Measurements from ENCODE around the gene HGS.

Gene HGS

GRCh38 chr17:81683584-81684441 is at the start of gene HGS, which contains the start of gene ARL16:
TSS of gene HGS (plus strand) at chr17:81684011. CDS start at chr17:81684067, 56 bp downstream.
TSS of gene ARL16 (minus strand) at chr17:81683797. CDS start at chr17:81683753, 44 bp downstream.
- peak; percentile 93 to 97 for DNase-seq (ENCODE audit: low spot score in 2 of 2)
- Mint-ChIP-seq H3K4me1 (peaks cover 22% of the 10 kb centered on the region), H3K27me3 (no peaks in the 10 kb centered on the region), H3K27ac (peak within 1 kb of the TSS; percentile 68), H3K36me3 (peaks cover 12% of the 10 kb centered on the region), H3K4me3 (peak within 1 kb of the TSS; percentile 94), H3K9me3 (no peaks in the 10 kb centered on the region)
- ATAC-seq (ENCODE audit: low read depth): peak; percentile 97

DNA sequence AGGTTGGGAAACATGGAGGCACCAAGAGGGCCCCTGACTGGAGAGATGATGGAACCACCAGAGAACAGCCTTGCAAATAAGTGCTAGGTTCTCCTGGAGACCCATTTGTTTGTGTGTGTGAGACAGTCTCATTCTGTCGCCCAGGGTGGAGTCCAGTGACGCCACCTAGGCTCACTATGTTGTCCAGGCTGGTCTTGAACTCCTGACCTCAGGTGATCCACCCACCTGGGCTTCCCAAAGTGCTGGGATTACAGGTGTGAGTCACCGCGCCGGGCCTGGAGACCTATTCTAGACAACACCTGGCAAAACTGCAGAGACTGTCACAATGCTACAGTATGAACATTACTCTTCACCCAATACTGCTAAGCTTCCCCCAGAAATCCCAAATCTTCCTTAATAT is 48.4 kb upstream of the HGS start:
- Mint-ChIP-seq H3K27ac (no peak overlapping the region), H3K4me1 (peaks cover 14% of the 10 kb centered on the region), H3K4me3 (peak overlapping the region; percentile 97), H3K9me3 (no peaks in the 10 kb centered on the region), H3K27me3 (no peaks in the 10 kb centered on the region), H3K36me3 (peaks cover 2% of the 10 kb centered on the region)
- ATAC-seq (ENCODE audit: low read depth) (no peak), DNase-seq (ENCODE audit: low spot score in 2 of 2) (no peak)

DNA sequence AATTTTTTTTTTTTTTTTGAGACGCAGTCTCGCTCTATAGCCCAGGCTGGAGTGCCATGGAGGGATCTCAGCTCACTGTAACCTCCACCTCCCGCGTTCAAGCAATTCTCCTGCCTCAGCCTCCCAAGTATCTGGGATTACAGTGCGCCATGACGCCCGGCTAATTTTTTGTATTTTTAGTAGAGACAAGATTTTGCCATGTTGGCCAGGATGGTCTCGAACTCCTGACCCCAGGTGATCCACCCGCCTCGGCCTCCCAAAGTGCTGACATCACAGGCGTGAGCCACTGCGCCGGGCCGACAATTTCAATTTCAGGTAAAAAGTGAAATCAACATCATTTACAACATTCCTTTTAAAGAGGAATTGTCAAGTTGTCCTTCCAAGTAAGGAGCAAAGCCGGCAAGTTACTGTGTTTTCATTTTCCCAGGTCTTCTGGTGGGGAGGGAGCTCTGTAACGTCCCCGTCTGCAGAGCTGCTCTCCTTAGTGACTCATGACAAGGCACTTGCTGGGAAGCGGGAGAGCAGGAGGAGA is 47.8 kb upstream of the HGS start:
- Mint-ChIP-seq H3K4me3 (peak overlapping the region; percentile 97), H3K27ac (peak overlapping the region; percentile 81), H3K27me3 (no peaks in the 10 kb centered on the region), H3K36me3 (peaks cover 2% of the 10 kb centered on the region), H3K4me1 (peaks cover 14% of the 10 kb centered on the region), H3K9me3 (no peaks in the 10 kb centered on the region)
- ATAC-seq (ENCODE audit: low read depth) (no peak), DNase-seq (ENCODE audit: low spot score in 2 of 2) (no peak)

DNA sequence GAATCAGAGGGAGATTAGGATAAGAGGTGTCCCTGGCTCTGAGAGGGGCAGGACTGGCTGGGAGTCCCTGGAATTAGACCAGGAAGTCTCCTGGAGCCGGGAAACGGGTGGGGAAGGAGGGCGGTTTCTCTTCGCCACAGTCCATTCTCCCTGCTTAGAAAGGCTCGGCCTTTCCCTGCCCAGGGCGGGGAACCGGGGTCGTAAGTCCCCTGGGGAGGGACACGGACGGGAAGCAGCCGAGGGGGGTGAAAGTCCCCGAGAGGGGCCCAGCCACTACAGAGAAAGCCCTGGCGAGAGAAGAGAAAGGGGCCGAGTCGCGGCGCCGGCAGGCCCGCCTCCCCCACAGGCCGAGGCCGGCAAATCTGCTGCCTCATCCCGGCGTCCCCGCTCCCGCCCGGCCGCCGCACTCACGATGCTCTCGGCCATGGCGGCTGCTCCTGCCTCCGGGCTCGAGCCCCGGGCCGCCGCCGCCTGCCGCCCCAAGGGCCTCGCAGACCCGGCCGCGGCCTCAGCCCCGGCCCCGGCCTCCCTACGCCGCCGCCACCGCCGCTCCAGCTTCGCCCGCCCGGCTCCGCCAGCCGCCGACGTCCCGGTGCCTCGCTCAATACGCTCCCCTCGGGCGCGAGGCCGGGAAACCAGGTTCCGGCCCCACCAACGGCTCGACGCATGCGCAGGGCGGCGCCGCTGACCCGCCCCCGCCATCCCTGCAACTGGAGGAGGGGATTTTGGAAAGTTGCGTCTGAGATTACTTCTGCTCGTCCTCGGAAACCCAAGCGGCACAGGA is 47.1 kb upstream of the HGS start, which contains the start of the genes NPLOC4 and TSPAN10:
NPLOC4 (minus strand) TSS at position 608 of the 784 bp plus-strand sequence; CDS start at position 426, 182 bp downstream.
TSPAN10 (plus strand) TSS at position 692 of the 784 bp plus-strand sequence. CDS start 5,217 bp downstream, outside the sequence.
- Mint-ChIP-seq H3K27ac (peak within 1 kb of the TSS; percentile 81), H3K9me3 (no peaks in the 10 kb centered on the region), H3K27me3 (no peaks in the 10 kb centered on the region), H3K4me3 (peak within 1 kb of the TSS; percentile 97), H3K4me1 (peaks cover 12% of the 10 kb centered on the region), H3K36me3 (peaks cover 2% of the 10 kb centered on the region)
- DNase-seq (ENCODE audit: low spot score in 2 of 2): peak; percentile 85 to 90
- peak; percentile 91 for ATAC-seq (ENCODE audit: low read depth)

DNA sequence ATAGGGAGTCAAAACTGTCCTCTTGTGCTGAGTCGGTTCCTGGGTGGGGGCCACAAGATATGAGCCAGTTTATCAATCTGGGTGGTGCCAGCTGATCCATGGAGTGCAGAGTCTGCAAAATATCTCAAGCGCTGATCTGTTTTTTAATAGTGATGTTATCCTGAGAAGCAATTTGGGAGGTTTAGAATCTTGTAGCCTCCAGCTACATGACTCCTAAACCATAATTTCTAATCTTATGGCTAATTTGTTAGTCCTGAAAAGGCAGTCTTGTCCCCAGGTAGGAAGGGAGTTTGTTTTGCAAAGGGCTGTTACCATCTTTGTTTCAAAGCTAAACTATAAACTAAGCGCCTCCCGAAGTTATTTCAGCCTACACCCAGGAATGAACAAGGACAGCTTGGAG is 45.1 kb upstream of the HGS start:
- peak overlapping the region; percentile 2 for H3K4me3 Mint-ChIP-seq
- H3K9me3 Mint-ChIP-seq: no peaks in the 10 kb centered on the region
- H3K36me3 Mint-ChIP-seq: peaks cover 2% of the 10 kb centered on the region
- DNase-seq (ENCODE audit: low spot score in 2 of 2) (no peak), ATAC-seq (ENCODE audit: low read depth) (no peak)
- H3K4me1 Mint-ChIP-seq: peaks cover 8% of the 10 kb centered on the region
- no peak overlapping the region for H3K27ac Mint-ChIP-seq
- no peaks in the 10 kb centered on the region for H3K27me3 Mint-ChIP-seq

DNA sequence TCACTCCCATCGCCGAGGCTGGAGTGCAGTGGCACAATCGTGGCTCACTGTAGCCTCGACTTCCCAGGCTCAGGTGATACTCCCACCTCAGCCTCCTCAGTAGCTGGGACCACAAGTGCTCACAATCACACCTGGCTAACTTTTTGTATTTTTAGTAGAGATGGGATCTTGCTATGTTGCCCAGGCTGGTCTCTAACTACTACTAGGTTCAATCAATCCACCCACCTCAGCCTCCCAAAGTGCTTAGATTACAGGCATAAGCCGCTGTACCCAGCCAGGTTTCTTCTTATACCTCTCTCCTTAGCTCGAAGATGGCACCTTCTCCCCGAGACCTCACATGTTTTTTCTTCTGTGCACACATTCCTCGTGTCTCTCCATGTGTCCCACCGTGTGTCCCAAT is 43.8 kb upstream of the HGS start:
- H3K27me3 Mint-ChIP-seq: no peaks in the 10 kb centered on the region
- H3K36me3 Mint-ChIP-seq: peaks cover 2% of the 10 kb centered on the region
- H3K27ac Mint-ChIP-seq: no peak overlapping the region
- H3K4me3 Mint-ChIP-seq: no peak overlapping the region
- H3K4me1 Mint-ChIP-seq: peaks cover 8% of the 10 kb centered on the region
- DNase-seq (ENCODE audit: low spot score in 2 of 2): no peak
- no peak for ATAC-seq (ENCODE audit: low read depth)
- H3K9me3 Mint-ChIP-seq: no peaks in the 10 kb centered on the region

DNA sequence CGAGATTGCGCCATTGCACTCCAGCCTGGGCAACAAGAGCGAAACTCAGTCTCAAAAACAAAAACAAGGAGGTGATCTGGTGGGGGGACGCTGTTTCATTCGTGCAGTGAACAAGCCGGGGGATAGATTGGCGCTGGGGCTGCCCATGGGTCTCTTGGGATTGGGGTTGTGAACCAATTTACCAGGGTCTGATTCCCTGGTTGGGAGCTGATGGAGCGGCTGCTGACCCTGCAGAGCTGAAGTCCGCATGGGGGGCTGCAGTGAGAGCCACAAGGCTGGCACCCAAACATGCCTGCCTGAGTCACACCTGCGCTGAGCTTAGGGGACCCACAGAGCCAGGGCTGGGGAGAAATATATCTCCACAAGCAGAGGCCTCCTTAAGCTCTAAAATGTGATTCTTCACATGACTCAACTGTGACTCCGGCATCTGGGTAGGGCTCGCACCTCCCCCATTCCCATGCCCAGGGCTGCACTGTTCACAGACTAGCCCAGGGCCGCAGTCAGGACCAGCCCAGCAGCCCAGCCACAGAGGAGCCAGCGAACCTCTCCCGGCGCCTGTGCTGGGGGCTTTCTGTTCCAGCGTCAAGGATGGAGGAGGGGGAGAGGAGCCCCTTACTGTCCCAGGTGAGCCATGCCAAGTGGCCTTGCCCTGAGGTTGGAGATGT is 41.9 kb upstream of the HGS start:
- DNase-seq (ENCODE audit: low spot score in 2 of 2): no peak
- no peak for ATAC-seq (ENCODE audit: low read depth)
- Mint-ChIP-seq H3K27ac (no peak overlapping the region), H3K9me3 (no peaks in the 10 kb centered on the region), H3K4me1 (no peaks in the 10 kb centered on the region), H3K36me3 (peaks cover 2% of the 10 kb centered on the region), H3K4me3 (no peak overlapping the region), H3K27me3 (peaks cover 2% of the 10 kb centered on the region)

GRCh38 chr17:81644496-81644895 is 39.3 kb upstream of the HGS start:
- no peak for ATAC-seq (ENCODE audit: low read depth)
- DNase-seq (ENCODE audit: low spot score in 2 of 2): no peak
- Mint-ChIP-seq H3K27ac (no peak overlapping the region), H3K36me3 (peaks cover 2% of the 10 kb centered on the region), H3K4me1 (peaks cover 2% of the 10 kb centered on the region), H3K4me3 (no peak overlapping the region), H3K27me3 (peaks cover 2% of the 10 kb centered on the region), H3K9me3 (no peaks in the 10 kb centered on the region)

- ATAC-seq (ENCODE audit: low read depth) (no peak), DNase-seq (ENCODE audit: low spot score in 2 of 2) (no peak)
- Mint-ChIP-seq H3K36me3 (no peaks in the 10 kb centered on the region), H3K9me3 (no peaks in the 10 kb centered on the region), H3K4me1 (peaks cover 2% of the 10 kb centered on the region), H3K27me3 (peaks cover 2% of the 10 kb centered on the region), H3K27ac (no peak overlapping the region), H3K4me3 (no peak overlapping the region)
Observed at GRCh38 chr17:81644976-81645952, 38.5 kb upstream of the HGS start.

- H3K9me3 Mint-ChIP-seq: no peaks in the 10 kb centered on the region
- peaks cover 5% of the 10 kb centered on the region for H3K4me1 Mint-ChIP-seq
- H3K36me3 Mint-ChIP-seq: no peaks in the 10 kb centered on the region
- peaks cover 5% of the 10 kb centered on the region for H3K27me3 Mint-ChIP-seq
- no peak overlapping the region for H3K4me3 Mint-ChIP-seq
- no peak for ATAC-seq (ENCODE audit: low read depth)
- H3K27ac Mint-ChIP-seq: no peak overlapping the region
- DNase-seq (ENCODE audit: low spot score in 2 of 2): no peak
Observed at GRCh38 chr17:81646869-81647600, 36.8 kb upstream of the HGS start.

DNA sequence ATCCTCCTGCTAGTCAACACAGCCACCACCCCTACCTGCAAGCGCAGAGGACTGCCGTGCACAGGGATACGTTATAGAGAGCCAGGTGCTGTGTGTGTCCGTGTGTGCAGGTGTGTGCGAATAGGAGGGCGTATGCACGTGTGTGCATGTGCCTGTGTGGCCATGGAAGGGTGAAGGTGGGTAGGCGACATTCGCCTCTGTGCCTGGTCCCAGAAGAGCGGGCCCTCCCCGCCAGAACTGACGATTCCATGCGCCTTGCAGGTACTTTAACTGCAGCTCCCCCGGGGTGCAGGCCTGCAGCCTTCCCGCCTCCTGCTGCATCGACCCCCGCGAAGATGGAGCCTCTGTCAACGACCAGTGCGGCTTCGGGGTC is 36.2 kb upstream of the HGS start:
- Mint-ChIP-seq H3K4me3 (no peak overlapping the region), H3K9me3 (no peaks in the 10 kb centered on the region), H3K27ac (no peak overlapping the region), H3K27me3 (peaks cover 5% of the 10 kb centered on the region), H3K4me1 (peaks cover 5% of the 10 kb centered on the region), H3K36me3 (no peaks in the 10 kb centered on the region)
- no peak for ATAC-seq (ENCODE audit: low read depth)
- DNase-seq (ENCODE audit: low spot score in 2 of 2): no peak

- no peak for ATAC-seq (ENCODE audit: low read depth)
- Mint-ChIP-seq H3K36me3 (no peaks in the 10 kb centered on the region), H3K4me1 (peaks cover 5% of the 10 kb centered on the region), H3K27me3 (peaks cover 5% of the 10 kb centered on the region), H3K9me3 (no peaks in the 10 kb centered on the region), H3K4me3 (no peak overlapping the region), H3K27ac (no peak overlapping the region)
- no peak for DNase-seq (ENCODE audit: low spot score in 2 of 2)
Observed at GRCh38 chr17:81648013-81648706, 35.7 kb upstream of the HGS start.
